NB4 (cell line): Measurements from ENCODE around the gene FOCAD.
A peak's percentile ranks its signal among the peaks of the same experiment; 100 is the strongest.

ENCODE experiments used
- DNase-seq: peaks from one replicate; pipeline ENCODE4 v3.0.0; 2010; ENCODE audit warnings: low read depth
- H3K4me3 ChIP-seq: one replicate; pipeline ENCODE4 v1.5.1; 2011; ENCODE audit warnings: mild to moderate bottlenecking, low read depth, low read length, moderate library complexity
- CTCF ChIP-seq: IDR thresholded peaks from one replicate; pipeline ENCODE4 v1.5.1; 2012; ENCODE audit warnings: low read depth, low read length
- MAX ChIP-seq: IDR thresholded peaks from 2 replicates; pipeline ENCODE4 v1.6.1; 2011; ENCODE audit warnings: low read depth, low read length
- MYC ChIP-seq: IDR thresholded peaks from 2 replicates; pipeline ENCODE4 v1.6.1; 2011; ENCODE audit warnings: low read depth, low read length
- POLR2A ChIP-seq: IDR thresholded peaks from 2 replicates; pipeline ENCODE4 v1.6.1; 2011; ENCODE audit warnings: mild to moderate bottlenecking; ENCODE audit not compliant: insufficient read length; ENCODE audit errors: extremely low read depth

The FOCAD gene

GRCh38 chr9:21016701-21017491 is 332.8 kb downstream of the FOCAD start:
- TF ChIP-seq CTCF: no peak
- TF ChIP-seq MYC: no peak
- TF ChIP-seq POLR2A: no peak
- no peak for TF ChIP-seq MAX
- no peak for DNase-seq
- H3K4me3 ChIP-seq: no peak overlapping the region

- no peak overlapping the region for H3K4me3 ChIP-seq
- DNase-seq: no peak
- TF ChIP-seq CTCF (no peak), MAX (no peak), MYC (no peak), POLR2A (no peak)
Observed at GRCh38 chr9:21018177-21018576, 334.1 kb downstream of the FOCAD start.

GRCh38 chr9:21023861-21024260 is 339.8 kb downstream of the FOCAD start:
- H3K4me3 ChIP-seq: peak overlapping the region; percentile 18
- TF ChIP-seq CTCF (no peak), POLR2A (no peak), MYC (no peak), MAX (no peak)
- DNase-seq: peak; percentile 72

- TF ChIP-seq MAX (no peak), POLR2A (no peak), CTCF (no peak), MYC (no peak)
- H3K4me3 ChIP-seq: no peak overlapping the region
- no peak for DNase-seq
Observed at GRCh38 chr9:21027295-21027694, 343.2 kb downstream of the FOCAD start.

- no peak for DNase-seq
- H3K4me3 ChIP-seq: no peak overlapping the region
- TF ChIP-seq CTCF (no peak), POLR2A (no peak), MYC (no peak), MAX (no peak)
Observed at GRCh38 chr9:21028466-21028865, 344.4 kb downstream of the FOCAD start.
